Epithelial cell of proximal tubule (primary cell): ENCODE measurements around the gene FBXO21. TPM values are rescaled to one million over a fixed set of nuclear protein-coding genes. Genes with fewer than 3 reads are reported as not detected.

Experiments used
- DNase-seq: peaks from one replicate; pipeline ENCODE4 v3.0.0-alpha.2; 2011; ENCODE audit warnings: low read depth
- H3K4me3 ChIP-seq: 2 replicates; pipeline ENCODE4 v1.5.1; 2011; ENCODE audit warnings: low read depth, mild to moderate bottlenecking, low read length
- total RNA-seq: library from RNA; depleted of rRNA; stranded (reverse); fragments of >200 nt; gene quantifications from 2 replicates; pipeline ENCODE4 v1.2.3, GENCODE V29; 2015
- TF ChIP-seq, protein P1 (sequence below): conservative IDR thresholded peaks from 2 replicates; pipeline ENCODE4 v1.5.1; 2012; ENCODE audit warnings: low read depth, mild to moderate bottlenecking, low read length

Gene FBXO21
- total RNA-seq, 1 donor from 2014 or later, result 35.7 TPM

DNA sequence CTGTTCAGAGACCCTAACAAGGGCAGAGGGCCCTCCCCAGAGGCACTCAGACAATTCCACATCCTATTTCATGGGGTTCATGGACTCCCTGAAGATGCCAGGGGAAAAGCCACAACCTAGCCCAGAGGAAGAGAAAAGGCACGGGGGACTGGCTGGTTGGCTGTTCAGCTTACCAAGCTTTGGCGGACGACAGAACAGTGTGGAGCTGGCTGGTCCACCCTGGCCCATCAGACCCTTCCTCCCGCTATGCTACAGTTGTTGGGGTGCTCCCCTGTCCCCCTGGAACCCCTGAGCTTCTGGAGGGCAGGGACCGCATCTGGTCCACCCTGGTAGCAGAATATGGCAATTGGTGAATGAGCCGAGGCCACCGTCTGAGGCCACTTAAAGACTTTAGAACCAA is 97.4 kb downstream of the FBXO21 start:
- DNase-seq, result no peak
- TF ChIP-seq, protein P1, sequence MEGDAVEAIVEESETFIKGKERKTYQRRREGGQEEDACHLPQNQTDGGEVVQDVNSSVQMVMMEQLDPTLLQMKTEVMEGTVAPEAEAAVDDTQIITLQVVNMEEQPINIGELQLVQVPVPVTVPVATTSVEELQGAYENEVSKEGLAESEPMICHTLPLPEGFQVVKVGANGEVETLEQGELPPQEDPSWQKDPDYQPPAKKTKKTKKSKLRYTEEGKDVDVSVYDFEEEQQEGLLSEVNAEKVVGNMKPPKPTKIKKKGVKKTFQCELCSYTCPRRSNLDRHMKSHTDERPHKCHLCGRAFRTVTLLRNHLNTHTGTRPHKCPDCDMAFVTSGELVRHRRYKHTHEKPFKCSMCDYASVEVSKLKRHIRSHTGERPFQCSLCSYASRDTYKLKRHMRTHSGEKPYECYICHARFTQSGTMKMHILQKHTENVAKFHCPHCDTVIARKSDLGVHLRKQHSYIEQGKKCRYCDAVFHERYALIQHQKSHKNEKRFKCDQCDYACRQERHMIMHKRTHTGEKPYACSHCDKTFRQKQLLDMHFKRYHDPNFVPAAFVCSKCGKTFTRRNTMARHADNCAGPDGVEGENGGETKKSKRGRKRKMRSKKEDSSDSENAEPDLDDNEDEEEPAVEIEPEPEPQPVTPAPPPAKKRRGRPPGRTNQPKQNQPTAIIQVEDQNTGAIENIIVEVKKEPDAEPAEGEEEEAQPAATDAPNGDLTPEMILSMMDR, result no peak
- H3K4me3 ChIP-seq, result no peak overlapping the region

DNA sequence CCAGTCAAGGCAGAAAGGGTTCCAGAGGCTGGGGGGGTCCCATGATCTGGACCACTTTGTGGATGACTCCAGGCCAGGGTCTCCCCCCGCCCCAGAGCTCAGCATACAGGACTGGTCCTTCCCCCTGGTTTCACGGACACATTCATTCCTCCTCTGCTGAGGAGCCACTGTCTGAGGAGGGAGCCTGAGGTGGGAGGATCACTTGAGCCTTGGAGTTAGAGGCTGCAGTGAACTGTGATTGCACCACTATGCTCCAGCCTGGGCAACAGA is 97.8 kb downstream of the FBXO21 start:
- no peak for DNase-seq
- TF ChIP-seq, protein P1, result no peak
- no peak overlapping the region for H3K4me3 ChIP-seq

Other genes with a start within 250 kb of the FBXO21 start
- 2.1 and 6.9 TPM in 2 replicates for gene TESC, start 91.1 kb downstream of the FBXO21 start, total RNA-seq
- under 0.01 and 0.14 TPM in 2 replicates for gene NOS1, start 171.2 kb upstream of the FBXO21 start, total RNA-seq